HepG2 (cell line): ENCODE measurements around the gene GOLPH3. TPM values are rescaled to one million over a fixed set of nuclear protein-coding genes. Genes with fewer than 3 reads are reported as not detected.
A peak's percentile ranks its signal among the peaks of the same experiment; 100 is the strongest.

Experiments used
- BHLHE40 ChIP-seq: IDR thresholded peaks from 2 replicates; pipeline ENCODE4 v1.6.1; 2011; ENCODE audit warnings: low read length, improper control_type of control experiment
- HOXA7 ChIP-seq: sonication (generic); formaldehyde crosslinking; IDR thresholded peaks from 2 replicates; pipeline ENCODE4 v1.8.1; 2022; ENCODE audit warnings: mild to moderate bottlenecking, missing genetic modification reagents, moderate library complexity
- ZNF614 ChIP-seq: IDR thresholded peaks from 2 replicates; pipeline ENCODE4 v1.6.1; 2018; ENCODE audit warnings: missing biosample characterization, missing genetic modification reagents, inconsistent platforms, borderline replicate concordance
- polyA plus RNA-seq, 8 experiments: library from polyadenylated mRNA; depleted of rRNA in 3 of 8; stranded (reverse) in 7 of 8; unstranded in 1 of 8; fragments of >200 nt; fragmentation: Illumina TruSeq in 4 of 8; extraction: Trizol in 4 of 8; gene quantifications; 2 replicates each; pipeline versions ENCODE4 v1.2.1 to v1.2.3, GENCODE V29; 2011 to 2016; ENCODE audit warnings: low read depth in 4 of 8, missing spikeins in 1 of 8, mixed read lengths in 1 of 8; ENCODE audit not compliant: insufficient read depth in 1 of 8
- total RNA-seq, 5 experiments: library from RNA; depleted of rRNA; stranded (reverse); fragments of >200 nt; fragmentation: Illumina TruSeq; extraction: Trizol; gene quantifications; 2 replicates each; pipeline ENCODE4 v1.2.3, GENCODE V29; 2016; ENCODE audit warnings: low read depth in 1 of 5
- TF ChIP-seq, protein P1 (sequence below): sonication (generic); formaldehyde crosslinking; IDR thresholded peaks from 2 replicates; pipeline ENCODE4 v1.4.0; 2020; ENCODE audit warnings: mild to moderate bottlenecking, missing genetic modification reagents, borderline replicate concordance
- TF ChIP-seq, protein P2 (sequence below): sonication (generic); formaldehyde crosslinking; IDR thresholded peaks from 2 replicates; pipeline ENCODE4 v1.8.0; 2022; ENCODE audit warnings: missing genetic modification reagents, mild to moderate bottlenecking, moderate library complexity, borderline replicate concordance
- TF ChIP-seq, protein P3 (sequence below): sonication (generic); formaldehyde crosslinking; IDR thresholded peaks from 2 replicates; pipeline ENCODE4 v1.5.0; 2020; ENCODE audit warnings: mild to moderate bottlenecking, missing genetic modification reagents
- TF ChIP-seq, protein P4 (sequence below): sonication (generic); formaldehyde crosslinking; IDR thresholded peaks from 2 replicates; pipeline ENCODE4 v1.5.0; 2020; ENCODE audit warnings: mild to moderate bottlenecking, missing genetic modification reagents
- TF ChIP-seq, protein P5 (sequence below): sonication (generic); formaldehyde crosslinking; IDR thresholded peaks from 2 replicates; pipeline ENCODE4 v1.4.0; 2020; ENCODE audit warnings: mild to moderate bottlenecking, missing genetic modification reagents

Gene GOLPH3
- total and polyA plus RNA-seq, 2 of the 13 experiments (the other 11 are each of a cell fraction or from before 2014, with no cell fraction given), result 59.5 to 84.5 TPM

DNA sequence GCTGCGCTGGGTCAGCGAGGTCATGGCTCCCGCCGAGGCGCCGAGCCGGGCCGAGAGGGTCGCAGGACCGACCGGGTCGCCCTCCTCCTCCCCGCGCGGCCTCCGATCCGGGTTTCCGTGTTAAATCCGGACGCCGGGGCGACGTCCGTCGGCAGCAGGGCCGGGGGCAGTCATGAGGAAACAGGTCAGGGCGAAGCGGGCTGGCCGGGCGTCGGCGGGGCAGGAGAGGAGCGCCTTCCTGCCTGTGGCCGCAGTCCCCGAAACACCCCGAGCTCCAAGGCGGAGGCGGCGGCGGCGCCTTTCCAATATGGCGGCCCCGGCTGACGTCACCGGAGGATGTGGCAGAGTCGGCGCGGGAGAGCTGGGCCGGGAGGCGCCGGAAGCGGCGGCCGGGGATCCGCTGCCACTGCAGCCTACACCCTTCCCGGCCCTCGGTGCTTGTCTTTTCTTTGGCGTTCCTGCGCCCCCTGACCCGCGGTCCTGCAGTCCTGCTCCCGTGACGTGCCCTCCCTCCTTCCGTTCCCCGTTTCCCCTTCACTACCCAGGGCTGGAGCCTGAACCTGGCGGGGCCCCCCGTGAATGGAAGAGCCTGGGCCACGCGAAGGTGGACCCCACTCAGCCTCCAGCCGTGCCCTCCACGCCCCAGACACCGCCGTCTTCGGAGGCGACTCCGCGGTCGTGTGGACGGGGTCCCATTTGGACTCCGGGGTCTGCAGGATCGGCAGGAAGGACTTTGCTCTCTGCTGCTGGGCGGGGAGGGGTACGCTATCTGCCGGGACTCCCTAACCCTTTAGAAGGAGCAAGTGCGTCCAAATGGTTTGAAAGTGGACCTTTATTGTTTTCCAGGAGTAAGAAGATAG, at the start of gene GOLPH3 (continued):
- TF ChIP-seq, protein P1, sequence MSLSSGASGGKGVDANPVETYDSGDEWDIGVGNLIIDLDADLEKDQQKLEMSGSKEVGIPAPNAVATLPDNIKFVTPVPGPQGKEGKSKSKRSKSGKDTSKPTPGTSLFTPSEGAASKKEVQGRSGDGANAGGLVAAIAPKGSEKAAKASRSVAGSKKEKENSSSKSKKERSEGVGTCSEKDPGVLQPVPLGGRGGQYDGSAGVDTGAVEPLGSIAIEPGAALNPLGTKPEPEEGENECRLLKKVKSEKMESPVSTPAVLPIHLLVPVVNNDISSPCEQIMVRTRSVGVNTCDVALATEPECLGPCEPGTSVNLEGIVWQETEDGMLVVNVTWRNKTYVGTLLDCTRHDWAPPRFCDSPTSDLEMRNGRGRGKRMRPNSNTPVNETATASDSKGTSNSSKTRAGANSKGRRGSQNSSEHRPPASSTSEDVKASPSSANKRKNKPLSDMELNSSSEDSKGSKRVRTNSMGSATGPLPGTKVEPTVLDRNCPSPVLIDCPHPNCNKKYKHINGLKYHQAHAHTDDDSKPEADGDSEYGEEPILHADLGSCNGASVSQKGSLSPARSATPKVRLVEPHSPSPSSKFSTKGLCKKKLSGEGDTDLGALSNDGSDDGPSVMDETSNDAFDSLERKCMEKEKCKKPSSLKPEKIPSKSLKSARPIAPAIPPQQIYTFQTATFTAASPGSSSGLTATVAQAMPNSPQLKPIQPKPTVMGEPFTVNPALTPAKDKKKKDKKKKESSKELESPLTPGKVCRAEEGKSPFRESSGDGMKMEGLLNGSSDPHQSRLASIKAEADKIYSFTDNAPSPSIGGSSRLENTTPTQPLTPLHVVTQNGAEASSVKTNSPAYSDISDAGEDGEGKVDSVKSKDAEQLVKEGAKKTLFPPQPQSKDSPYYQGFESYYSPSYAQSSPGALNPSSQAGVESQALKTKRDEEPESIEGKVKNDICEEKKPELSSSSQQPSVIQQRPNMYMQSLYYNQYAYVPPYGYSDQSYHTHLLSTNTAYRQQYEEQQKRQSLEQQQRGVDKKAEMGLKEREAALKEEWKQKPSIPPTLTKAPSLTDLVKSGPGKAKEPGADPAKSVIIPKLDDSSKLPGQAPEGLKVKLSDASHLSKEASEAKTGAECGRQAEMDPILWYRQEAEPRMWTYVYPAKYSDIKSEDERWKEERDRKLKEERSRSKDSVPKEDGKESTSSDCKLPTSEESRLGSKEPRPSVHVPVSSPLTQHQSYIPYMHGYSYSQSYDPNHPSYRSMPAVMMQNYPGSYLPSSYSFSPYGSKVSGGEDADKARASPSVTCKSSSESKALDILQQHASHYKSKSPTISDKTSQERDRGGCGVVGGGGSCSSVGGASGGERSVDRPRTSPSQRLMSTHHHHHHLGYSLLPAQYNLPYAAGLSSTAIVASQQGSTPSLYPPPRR (CRISPR knock-in tag), result peak; percentile 75
- TF ChIP-seq, protein P2, sequence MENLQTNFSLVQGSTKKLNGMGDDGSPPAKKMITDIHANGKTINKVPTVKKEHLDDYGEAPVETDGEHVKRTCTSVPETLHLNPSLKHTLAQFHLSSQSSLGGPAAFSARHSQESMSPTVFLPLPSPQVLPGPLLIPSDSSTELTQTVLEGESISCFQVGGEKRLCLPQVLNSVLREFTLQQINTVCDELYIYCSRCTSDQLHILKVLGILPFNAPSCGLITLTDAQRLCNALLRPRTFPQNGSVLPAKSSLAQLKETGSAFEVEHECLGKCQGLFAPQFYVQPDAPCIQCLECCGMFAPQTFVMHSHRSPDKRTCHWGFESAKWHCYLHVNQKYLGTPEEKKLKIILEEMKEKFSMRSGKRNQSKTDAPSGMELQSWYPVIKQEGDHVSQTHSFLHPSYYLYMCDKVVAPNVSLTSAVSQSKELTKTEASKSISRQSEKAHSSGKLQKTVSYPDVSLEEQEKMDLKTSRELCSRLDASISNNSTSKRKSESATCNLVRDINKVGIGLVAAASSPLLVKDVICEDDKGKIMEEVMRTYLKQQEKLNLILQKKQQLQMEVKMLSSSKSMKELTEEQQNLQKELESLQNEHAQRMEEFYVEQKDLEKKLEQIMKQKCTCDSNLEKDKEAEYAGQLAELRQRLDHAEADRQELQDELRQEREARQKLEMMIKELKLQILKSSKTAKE, result no peak
- TF ChIP-seq, protein P3, sequence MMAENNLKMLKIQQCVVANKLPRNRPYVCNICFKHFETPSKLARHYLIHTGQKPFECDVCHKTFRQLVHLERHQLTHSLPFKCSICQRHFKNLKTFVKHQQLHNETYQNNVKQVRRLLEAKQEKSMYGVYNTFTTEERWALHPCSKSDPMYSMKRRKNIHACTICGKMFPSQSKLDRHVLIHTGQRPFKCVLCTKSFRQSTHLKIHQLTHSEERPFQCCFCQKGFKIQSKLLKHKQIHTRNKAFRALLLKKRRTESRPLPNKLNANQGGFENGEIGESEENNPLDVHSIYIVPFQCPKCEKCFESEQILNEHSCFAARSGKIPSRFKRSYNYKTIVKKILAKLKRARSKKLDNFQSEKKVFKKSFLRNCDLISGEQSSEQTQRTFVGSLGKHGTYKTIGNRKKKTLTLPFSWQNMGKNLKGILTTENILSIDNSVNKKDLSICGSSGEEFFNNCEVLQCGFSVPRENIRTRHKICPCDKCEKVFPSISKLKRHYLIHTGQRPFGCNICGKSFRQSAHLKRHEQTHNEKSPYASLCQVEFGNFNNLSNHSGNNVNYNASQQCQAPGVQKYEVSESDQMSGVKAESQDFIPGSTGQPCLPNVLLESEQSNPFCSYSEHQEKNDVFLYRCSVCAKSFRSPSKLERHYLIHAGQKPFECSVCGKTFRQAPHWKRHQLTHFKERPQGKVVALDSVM, result peak; percentile 79
- TF ChIP-seq ZNF614 (no peak), BHLHE40 (no peak), HOXA7 (CRISPR knock-in tag) (no peak)
- TF ChIP-seq, protein P4, sequence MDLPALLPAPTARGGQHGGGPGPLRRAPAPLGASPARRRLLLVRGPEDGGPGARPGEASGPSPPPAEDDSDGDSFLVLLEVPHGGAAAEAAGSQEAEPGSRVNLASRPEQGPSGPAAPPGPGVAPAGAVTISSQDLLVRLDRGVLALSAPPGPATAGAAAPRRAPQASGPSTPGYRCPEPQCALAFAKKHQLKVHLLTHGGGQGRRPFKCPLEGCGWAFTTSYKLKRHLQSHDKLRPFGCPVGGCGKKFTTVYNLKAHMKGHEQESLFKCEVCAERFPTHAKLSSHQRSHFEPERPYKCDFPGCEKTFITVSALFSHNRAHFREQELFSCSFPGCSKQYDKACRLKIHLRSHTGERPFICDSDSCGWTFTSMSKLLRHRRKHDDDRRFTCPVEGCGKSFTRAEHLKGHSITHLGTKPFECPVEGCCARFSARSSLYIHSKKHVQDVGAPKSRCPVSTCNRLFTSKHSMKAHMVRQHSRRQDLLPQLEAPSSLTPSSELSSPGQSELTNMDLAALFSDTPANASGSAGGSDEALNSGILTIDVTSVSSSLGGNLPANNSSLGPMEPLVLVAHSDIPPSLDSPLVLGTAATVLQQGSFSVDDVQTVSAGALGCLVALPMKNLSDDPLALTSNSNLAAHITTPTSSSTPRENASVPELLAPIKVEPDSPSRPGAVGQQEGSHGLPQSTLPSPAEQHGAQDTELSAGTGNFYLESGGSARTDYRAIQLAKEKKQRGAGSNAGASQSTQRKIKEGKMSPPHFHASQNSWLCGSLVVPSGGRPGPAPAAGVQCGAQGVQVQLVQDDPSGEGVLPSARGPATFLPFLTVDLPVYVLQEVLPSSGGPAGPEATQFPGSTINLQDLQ (CRISPR knock-in tag), result peak; percentile 78; the same call in 1 of the 2 replicates
- TF ChIP-seq, protein P5, sequence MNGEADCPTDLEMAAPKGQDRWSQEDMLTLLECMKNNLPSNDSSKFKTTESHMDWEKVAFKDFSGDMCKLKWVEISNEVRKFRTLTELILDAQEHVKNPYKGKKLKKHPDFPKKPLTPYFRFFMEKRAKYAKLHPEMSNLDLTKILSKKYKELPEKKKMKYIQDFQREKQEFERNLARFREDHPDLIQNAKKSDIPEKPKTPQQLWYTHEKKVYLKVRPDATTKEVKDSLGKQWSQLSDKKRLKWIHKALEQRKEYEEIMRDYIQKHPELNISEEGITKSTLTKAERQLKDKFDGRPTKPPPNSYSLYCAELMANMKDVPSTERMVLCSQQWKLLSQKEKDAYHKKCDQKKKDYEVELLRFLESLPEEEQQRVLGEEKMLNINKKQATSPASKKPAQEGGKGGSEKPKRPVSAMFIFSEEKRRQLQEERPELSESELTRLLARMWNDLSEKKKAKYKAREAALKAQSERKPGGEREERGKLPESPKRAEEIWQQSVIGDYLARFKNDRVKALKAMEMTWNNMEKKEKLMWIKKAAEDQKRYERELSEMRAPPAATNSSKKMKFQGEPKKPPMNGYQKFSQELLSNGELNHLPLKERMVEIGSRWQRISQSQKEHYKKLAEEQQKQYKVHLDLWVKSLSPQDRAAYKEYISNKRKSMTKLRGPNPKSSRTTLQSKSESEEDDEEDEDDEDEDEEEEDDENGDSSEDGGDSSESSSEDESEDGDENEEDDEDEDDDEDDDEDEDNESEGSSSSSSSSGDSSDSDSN (CRISPR knock-in tag), result peak; percentile 99
